ENCODE measurements around the gene UBE4B. TPM values are rescaled to one million over a fixed set of nuclear protein-coding genes. Genes with fewer than 3 reads are reported as not detected.

UBE4B gene
- total RNA-seq, 1 experiment from 2014 or later = 44.7 TPM

MicroRNAs encoded within 50 kb of the gene (microRNA counts, 767-probe panel; counts per million panel counts)
- microRNA hsa-miR-1273d = not detected

Small RNA genes lying within 50 kb of the gene (microRNA-seq; reads per million reads assigned to microRNA genes)
- gene MIR1273D (ENCODE audit: borderline number of aligned reads) = not detected

Other genes with a start within 250 kb of the UBE4B start
- 113 TPM for gene CLSTN1, start 209.0 kb upstream of the UBE4B start, total RNA-seq (2021; ENCODE audit: unreplicated experiment)
- 31.3 TPM for gene CTNNBIP1, start 122.7 kb upstream of the UBE4B start, total RNA-seq (2021; ENCODE audit: unreplicated experiment)
- 26.6 TPM for gene LZIC, start 89.6 kb upstream of the UBE4B start, total RNA-seq (2021; ENCODE audit: unreplicated experiment)
- 8.6 TPM for gene NMNAT1, start 89.5 kb upstream of the UBE4B start, total RNA-seq (2021; ENCODE audit: unreplicated experiment)
- gene RBP7, start 35.7 kb upstream of the UBE4B start, total RNA-seq (2021; ENCODE audit: unreplicated experiment) = 45.6 TPM
- gene KIF1B, start 177.6 kb downstream of the UBE4B start, total RNA-seq (2021; ENCODE audit: unreplicated experiment) = 28.1 TPM